ENCODE measurements around the gene VPS11.
A peak's percentile ranks its signal among the peaks of the same experiment; 100 is the strongest.

The VPS11 gene

DNA sequence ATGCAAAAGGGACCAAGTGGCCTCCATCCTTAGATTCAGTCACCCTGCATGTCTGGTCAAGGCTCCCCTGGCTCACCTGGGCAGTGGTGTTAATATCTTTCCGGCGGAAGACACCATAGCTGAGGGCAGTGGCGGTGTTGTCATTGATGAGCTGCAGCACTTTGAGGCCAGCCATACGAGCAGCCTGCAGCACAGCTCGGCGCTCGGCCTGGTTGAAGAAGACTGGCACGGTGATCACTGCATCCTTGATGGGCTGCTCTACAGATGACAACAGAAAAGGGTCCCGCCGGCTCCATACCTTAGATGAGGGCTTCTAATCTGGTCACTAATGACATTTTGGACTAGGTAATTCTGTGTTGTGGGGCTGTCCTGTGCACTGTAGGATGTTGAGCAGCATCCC lies 13.2 kb upstream of the VPS11 start:
- Histone ChIP-seq H3K9me3 (replicated peaks; ENCODE audit: insufficient read depth, low read length) (no peaks in the 10 kb centered on the region), H3K27me3 (replicated peaks; ENCODE audit: insufficient read depth, low read length) (no peaks in the 10 kb centered on the region), H3F3A (ENCODE audit: insufficient read depth, low read length) (peaks cover 11% of the 10 kb centered on the region), H3K36me3 (replicated peaks; ENCODE audit: insufficient read depth, low read length) (peaks cover 26% of the 10 kb centered on the region), H2AFZ (ENCODE audit: low read length) (no peak overlapping the region), H3K4me1 (ENCODE audit: low read length) (peaks cover 9% of the 10 kb centered on the region), H3K4me2 (ENCODE audit: low read depth, low read length) (no peak overlapping the region), H3K4me3 (ENCODE audit: low read length) (no peak overlapping the region), H4K20me1 (ENCODE audit: insufficient read depth, low read length) (0 out of 2 replicates have a peak, but pooled peaks cover 9% of the 10 kb centered on the region), H3K79me2 (ENCODE audit: low read length) (peaks cover 69% of the 10 kb centered on the region), H3K27ac (ENCODE audit: low read length) (no peak overlapping the region), H3K9ac (ENCODE audit: low read length) (no peak overlapping the region), H3K9me2 (replicated peaks; ENCODE audit: insufficient read depth, low read length) (no peaks in the 10 kb centered on the region)
- TF ChIP-seq EZH2phosphoT487 (IDR thresholded peaks at IDR 0.05; ENCODE audit: low read length) (no peak), EZH2 (optimal IDR thresholded peaks at IDR 0.05; ENCODE audit: low read depth, low read length) (no peak), CTCF (IDR thresholded peaks at IDR 0.05; ENCODE audit: low read length) (no peak)
- DNase-seq: no peak

GRCh38 chr11:119055901-119056300 lies 11.7 kb upstream of the VPS11 start:
- Histone ChIP-seq H3K4me3 (ENCODE audit: low read length) (peak overlapping the region; percentile 84), H3K9me3 (replicated peaks; ENCODE audit: insufficient read depth, low read length) (no peaks in the 10 kb centered on the region), H3K79me2 (ENCODE audit: low read length) (peaks cover 62% of the 10 kb centered on the region), H3K4me2 (ENCODE audit: low read depth, low read length) (peak overlapping the region; percentile 80), H2AFZ (ENCODE audit: low read length) (no peak overlapping the region), H3K27ac (ENCODE audit: low read length) (peak overlapping the region; percentile 94; the same call in 1 of the 2 replicates), H3K36me3 (replicated peaks; ENCODE audit: insufficient read depth, low read length) (peaks cover 22% of the 10 kb centered on the region), H3K27me3 (replicated peaks; ENCODE audit: insufficient read depth, low read length) (no peaks in the 10 kb centered on the region), H3F3A (ENCODE audit: insufficient read depth, low read length) (peaks cover 11% of the 10 kb centered on the region), H3K4me1 (ENCODE audit: low read length) (peaks cover 9% of the 10 kb centered on the region), H4K20me1 (ENCODE audit: insufficient read depth, low read length) (0 out of 2 replicates have a peak, but pooled peaks cover 9% of the 10 kb centered on the region), H3K9ac (ENCODE audit: low read length) (peak overlapping the region; percentile 99), H3K9me2 (replicated peaks; ENCODE audit: insufficient read depth, low read length) (no peaks in the 10 kb centered on the region)
- DNase-seq: peak; percentile 41
- TF ChIP-seq EZH2phosphoT487 (IDR thresholded peaks at IDR 0.05; ENCODE audit: low read length) (no peak), CTCF (IDR thresholded peaks at IDR 0.05; ENCODE audit: low read length) (peak; percentile 27)

DNA sequence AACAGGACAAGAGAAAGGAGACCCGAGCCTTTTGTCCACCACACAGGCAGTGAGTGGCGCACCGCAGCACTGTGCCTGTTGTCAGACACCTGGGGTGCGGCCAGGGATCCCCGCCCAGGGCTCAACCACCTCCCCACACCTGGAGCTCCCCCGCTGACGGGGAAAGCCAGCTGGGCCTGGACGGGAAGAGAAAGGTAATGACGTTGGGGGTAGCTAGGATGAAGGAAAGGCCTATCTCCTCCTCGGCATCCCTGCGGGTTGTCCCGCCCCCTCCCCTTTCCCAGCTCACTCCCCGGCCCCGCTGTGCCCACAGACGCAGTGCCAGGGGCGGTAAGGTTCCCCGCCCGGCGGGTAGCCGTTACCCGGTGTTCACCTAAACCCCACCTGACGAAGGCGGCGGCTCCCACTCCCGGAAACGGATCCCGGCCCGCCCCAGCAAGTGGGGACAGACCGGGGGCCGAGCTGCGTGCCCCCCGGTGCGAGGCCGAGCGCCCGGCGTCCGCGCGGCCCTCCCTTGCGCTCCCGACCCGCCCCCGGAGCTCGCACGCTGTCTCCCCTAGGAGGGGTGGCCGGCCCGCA lies 11.1 kb upstream of the VPS11 start:
- Histone ChIP-seq H2AFZ (ENCODE audit: low read length) (peak overlapping the region; percentile 55), H3F3A (ENCODE audit: insufficient read depth, low read length) (peaks cover 11% of the 10 kb centered on the region), H3K9me3 (replicated peaks; ENCODE audit: insufficient read depth, low read length) (no peaks in the 10 kb centered on the region), H3K27me3 (replicated peaks; ENCODE audit: insufficient read depth, low read length) (no peaks in the 10 kb centered on the region), H3K4me2 (ENCODE audit: low read depth, low read length) (peak overlapping the region; percentile 80), H3K4me1 (ENCODE audit: low read length) (peaks cover 9% of the 10 kb centered on the region), H3K36me3 (replicated peaks; ENCODE audit: insufficient read depth, low read length) (peaks cover 18% of the 10 kb centered on the region), H3K4me3 (ENCODE audit: low read length) (peak overlapping the region; percentile 84), H3K9ac (ENCODE audit: low read length) (peak overlapping the region; percentile 99), H3K79me2 (ENCODE audit: low read length) (peaks cover 57% of the 10 kb centered on the region), H4K20me1 (ENCODE audit: insufficient read depth, low read length) (0 out of 2 replicates have a peak, but pooled peaks cover 9% of the 10 kb centered on the region), H3K27ac (ENCODE audit: low read length) (peak overlapping the region; percentile 94), H3K9me2 (replicated peaks; ENCODE audit: insufficient read depth, low read length) (no peaks in the 10 kb centered on the region)
- DNase-seq: peak; percentile 80
- TF ChIP-seq EZH2 (optimal IDR thresholded peaks at IDR 0.05; ENCODE audit: low read depth, low read length): no peak
- peak; percentile 8; the same call in 1 of the 2 replicates for TF ChIP-seq CTCF (IDR thresholded peaks at IDR 0.05; ENCODE audit: low read length)

Data from MM.1S (cell line).